H1 (cell line): ENCODE measurements around the gene HNRNPH2. TPM values are rescaled to one million over a fixed set of nuclear protein-coding genes. Genes with fewer than 3 reads are reported as not detected.
A peak's percentile ranks its signal among the peaks of the same experiment; 100 is the strongest.

Source experiments
- CTCF ChIA-PET: fragments of 300-600 bp; sonication (Branson Sonifier 250); formaldehyde crosslinking; loops from one replicate; lab custom pipeline; 2021; ENCODE audit not compliant: partially characterized antibody; lab: Charles Lee
- POLR2A ChIA-PET: fragments of 300-600 bp; sonication (Branson Sonifier 250); formaldehyde crosslinking; loops from one replicate; lab custom pipeline; 2021; ENCODE audit warnings: inconsistent platforms; ENCODE audit not compliant: partially characterized antibody; lab: Charles Lee
- DNase-seq, 2 experiments: peaks; one replicate each; pipeline versions ENCODE4 v3.0.0 to v3.0.0-alpha.2; 2010 to 2022; ENCODE audit warnings: low spot score in 2 of 2, low read depth in 1 of 2, mixed read lengths in 1 of 2
- FAIRE-seq: peaks from 2 replicates; lab custom pipeline; 2011; peaks lifted over from hg19 to GRCh38; lab: Jason Lieb, UNC
- H2AFZ ChIP-seq: 2 replicates; pipeline ENCODE4 v1.8.1; 2012; ENCODE audit warnings: low read length, inconsistent platforms
- H2AK5ac ChIP-seq: 2 replicates; pipeline ENCODE4 v1.6.1; 2013; ENCODE audit warnings: low read depth, low read length
- H2BK120ac ChIP-seq: replicated peaks from 2 replicates; pipeline ENCODE3; 2013; ENCODE audit warnings: low read depth, low read length, inconsistent platforms
- H2BK12ac ChIP-seq: 2 replicates; pipeline ENCODE4 v1.6.1; 2013; ENCODE audit warnings: low read depth, low read length
- H2BK15ac ChIP-seq: 2 replicates; pipeline ENCODE4 v1.6.1; 2013; ENCODE audit warnings: low read length
- H2BK20ac ChIP-seq: 2 replicates; pipeline ENCODE4 v1.6.1; 2013; ENCODE audit warnings: low read length
- H2BK5ac ChIP-seq: 2 replicates; pipeline ENCODE4 v1.6.1; 2013; ENCODE audit warnings: low read depth, low read length
- H3K14ac ChIP-seq: 2 replicates; pipeline ENCODE4 v1.6.1; 2013; ENCODE audit warnings: inconsistent platforms; ENCODE audit not compliant: insufficient read length
- H3K18ac ChIP-seq: 2 replicates; pipeline ENCODE4 v1.6.1; 2013; ENCODE audit warnings: low read length; ENCODE audit errors: extremely low read depth
- H3K23ac ChIP-seq: 2 replicates; pipeline ENCODE4 v1.6.1; 2013; ENCODE audit warnings: inconsistent platforms; ENCODE audit not compliant: insufficient read length
- H3K23me2 ChIP-seq: 2 replicates; pipeline ENCODE4 v1.6.1; 2013; ENCODE audit warnings: low read depth, low read length
- H3K27ac ChIP-seq: 2 replicates; pipeline ENCODE4 v1.6.1; 2011; ENCODE audit warnings: low read depth, low read length, inconsistent platforms
- H3K27me3 ChIP-seq, 4 experiments: replicated peaks in 1 of 4; 1 replicate in 1 of 4; 2 replicates in 3 of 4; pipeline versions ENCODE4 v1.6.1 to v1.8.1; 2011 to 2013; ENCODE audit warnings: low read length in 3 of 4, mild to moderate bottlenecking in 3 of 4, inconsistent platforms in 2 of 4, mixed read lengths in 2 of 4, moderate library complexity in 1 of 4; ENCODE audit not compliant: control insufficient read depth in 3 of 4, insufficient read depth in 3 of 4; ENCODE audit errors: extremely low read depth in 1 of 4
- H3K36me3 ChIP-seq, 4 experiments: 2 replicates each; pipeline versions ENCODE4 v1.6.1 to v1.8.1; 2011 to 2013; ENCODE audit warnings: mild to moderate bottlenecking in 4 of 4, low read length in 3 of 4, moderate library complexity in 2 of 4, control low read depth in 1 of 4, inconsistent platforms in 1 of 4; ENCODE audit not compliant: insufficient read depth in 4 of 4, control insufficient read depth in 2 of 4
- H3K4ac ChIP-seq: replicated peaks from 2 replicates; pipeline ENCODE3; 2013; ENCODE audit warnings: low read length, low read depth, mixed read lengths, inconsistent platforms; ENCODE audit not compliant: insufficient read length
- H3K4me1 ChIP-seq, 4 experiments: replicated peaks in 1 of 4; 1 replicate in 1 of 4; 2 replicates in 3 of 4; pipeline versions ENCODE4 v1.6.1 to v1.8.1; 2011 to 2013; ENCODE audit warnings: low read length in 3 of 4, inconsistent platforms in 2 of 4, mixed read lengths in 1 of 4; ENCODE audit not compliant: insufficient read depth in 4 of 4, control insufficient read depth in 3 of 4
- H3K4me2 ChIP-seq, 2 experiments: 2 replicates each; pipeline versions ENCODE4 v1.6.1 to v1.8.1; 2011 to 2013; ENCODE audit warnings: low read depth in 2 of 2, low read length in 2 of 2, control low read depth in 1 of 2, inconsistent platforms in 1 of 2, mild to moderate bottlenecking in 1 of 2; ENCODE audit not compliant: insufficient read depth in 1 of 2
- H3K4me3 ChIP-seq, 4 experiments: fragments of 200-600, 300-600 bp in 1 of 4; sonication (generic), shearing (Covaris generic), sonication (Bioruptor Twin) in 1 of 4; 2 replicates each; pipeline versions ENCODE4 v1.5.1 to v1.8.1; 2011 to 2016; ENCODE audit warnings: low read length in 4 of 4, low read depth in 3 of 4, control low read depth in 2 of 4, inconsistent platforms in 2 of 4, mild to moderate bottlenecking in 2 of 4, mixed read lengths in 1 of 4, moderate library complexity in 1 of 4; ENCODE audit not compliant: insufficient read depth in 2 of 4; ENCODE audit errors: extremely low read depth in 1 of 4
- H3K56ac ChIP-seq: replicated peaks from 2 replicates; pipeline ENCODE3; 2013; ENCODE audit warnings: low read depth, mild to moderate bottlenecking, mixed read lengths, low read length, inconsistent platforms; ENCODE audit not compliant: insufficient read length
- H3K79me1 ChIP-seq: 2 replicates; pipeline ENCODE4 v1.6.1; 2013; ENCODE audit warnings: low read depth, low read length, control low read depth
- H3K79me2 ChIP-seq, 2 experiments: 2 replicates each; pipeline versions ENCODE4 v1.6.1 to v1.8.1; 2012 to 2013; ENCODE audit warnings: low read length in 2 of 2, mild to moderate bottlenecking in 2 of 2, inconsistent platforms in 1 of 2; ENCODE audit not compliant: insufficient read depth in 2 of 2, control insufficient read depth in 1 of 2
- H3K9ac ChIP-seq, 4 experiments: replicated peaks in 1 of 4; 1 replicate in 1 of 4; 2 replicates in 3 of 4; pipeline versions ENCODE4 v1.6.1 to v1.8.1; 2011 to 2013; ENCODE audit warnings: low read depth in 3 of 4, low read length in 3 of 4, control low read depth in 2 of 4, mild to moderate bottlenecking in 2 of 4, moderate library complexity in 2 of 4, inconsistent platforms in 1 of 4; ENCODE audit errors: extremely low read depth in 1 of 4
- H3K9me3 ChIP-seq, 2 experiments: 2 replicates each; pipeline versions ENCODE4 v1.6.1 to v1.8.1; 2012 to 2013; ENCODE audit warnings: mild to moderate bottlenecking in 2 of 2, moderate library complexity in 2 of 2, control low read depth in 1 of 2, inconsistent platforms in 1 of 2, low read depth in 1 of 2, low read length in 1 of 2, mixed read lengths in 1 of 2; ENCODE audit not compliant: insufficient read depth in 2 of 2
- H4K20me1 ChIP-seq, 2 experiments: replicated peaks in 1 of 2; 2 replicates each; pipeline versions ENCODE3 to v1.8.1; 2011 to 2013; ENCODE audit warnings: inconsistent platforms in 2 of 2, low read length in 2 of 2, mild to moderate bottlenecking in 1 of 2; ENCODE audit not compliant: insufficient read depth in 2 of 2, control insufficient read depth in 1 of 2
- H4K5ac ChIP-seq: 2 replicates; pipeline ENCODE4 v1.6.1; 2013; ENCODE audit warnings: low read length, low read depth, mixed read lengths, inconsistent platforms; ENCODE audit not compliant: insufficient read length
- H4K8ac ChIP-seq: 2 replicates; pipeline ENCODE4 v1.8.0; 2013; ENCODE audit warnings: mild to moderate bottlenecking, moderate library complexity, low read length, inconsistent platforms; ENCODE audit not compliant: insufficient read depth; ENCODE audit errors: extremely low read depth
- H4K91ac ChIP-seq: replicated peaks from 2 replicates; pipeline ENCODE3; 2013; ENCODE audit warnings: low read length, mixed read lengths, inconsistent platforms; ENCODE audit not compliant: insufficient read length
- KDM4A ChIP-seq: IDR thresholded peaks from one replicate; pipeline ENCODE4 v1.7.1; 2012; ENCODE audit warnings: low read depth, mild to moderate bottlenecking, moderate library complexity, low read length, inconsistent platforms; ENCODE audit not compliant: severe bottlenecking
- PHF8 ChIP-seq: fragments of 200-600 bp; sonication (generic); conservative IDR thresholded peaks from 2 replicates; pipeline ENCODE4 v1.7.1; 2012; ENCODE audit warnings: low read depth, mild to moderate bottlenecking, inconsistent platforms, low read length, moderate library complexity
- SAP30 ChIP-seq: fragments of 300-600 bp; sonication (generic); IDR thresholded peaks from 2 replicates; pipeline ENCODE4 v1.7.1; 2012; ENCODE audit warnings: low read length, moderate library complexity, mild to moderate bottlenecking, inconsistent platforms; ENCODE audit not compliant: insufficient read depth, insufficient replicate concordance
- SP1 ChIP-seq: IDR thresholded peaks from 2 replicates; pipeline ENCODE4 v1.6.1; 2011; ENCODE audit warnings: low read depth, low read length
- WGBS, 2 experiments: shearing (Covaris generic) in 1 of 2; methylation state at CpG; one replicate each; pipeline versions ENCODE4 v1.1.6 to v1.1.7; 2013 to 2015; ENCODE audit warnings: low lambda C conversion rate in 2 of 2, mixed read lengths in 2 of 2, inconsistent platforms in 1 of 2, low coverage in 1 of 2, missing lambda C conversion rate in 1 of 2; ENCODE audit not compliant: insufficient replicate concordance in 2 of 2, insufficient coverage in 1 of 2, insufficient read length in 1 of 2; ENCODE audit errors: extremely low coverage in 1 of 2, missing lambda C conversion rate in 1 of 2; 5-methylcytosine and 5-hydroxymethylcytosine counted together
- polyA plus RNA-seq, 7 experiments: library from polyadenylated mRNA; depleted of rRNA in 3 of 7; stranded (reverse) in 5 of 7; unstranded in 2 of 7; fragments of >200 nt in 5 of 7; fragments of 200-250 nt in 2 of 7; gene quantifications; 1 replicate in 5 of 7; 2 replicates in 1 of 7; 4 replicates in 1 of 7; pipeline versions ENCODE4 v1.2.1 to v1.2.3, GENCODE V29; 2011 to 2013; ENCODE audit warnings: missing spikeins in 2 of 7, mixed read lengths in 2 of 7
- total RNA-seq: library from RNA; stranded (reverse); fragmentation: NEBNext Ultra II Directional; extraction: Animal tissue kit (Norgen Biotek cat#: 25700); gene quantifications from 2 replicates; pipeline ENCODE4 v1.2.1, GENCODE V29; 2021
- TF ChIP-seq, protein P1 (sequence below): IDR thresholded peaks from 2 replicates; pipeline ENCODE4 v1.6.1; 2011; ENCODE audit warnings: low read length, improper control_type of control experiment

HNRNPH2 gene
- total and polyA plus RNA-seq, 2 of the 8 experiments (the other 6 are each of a cell fraction or from before 2014, with no cell fraction given) = 27.7 to 66.7 TPM

DNA sequence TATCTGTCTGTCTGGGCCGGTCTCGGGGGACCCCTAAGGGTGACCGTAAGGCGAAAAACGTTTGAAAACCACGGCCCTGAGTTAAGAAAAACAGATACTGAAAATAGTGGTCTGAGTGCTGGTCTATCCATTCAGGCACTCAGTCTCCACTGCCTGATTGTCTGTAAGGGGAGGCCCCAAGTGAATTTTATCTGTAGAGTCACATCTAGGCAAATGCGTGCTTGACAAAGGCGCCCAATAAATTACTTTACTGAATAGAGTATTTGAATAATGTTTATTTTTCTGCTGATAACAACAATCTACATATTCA, 465 bp downstream of the HNRNPH2 start:
- Histone ChIP-seq H3K56ac (no peak overlapping the region), H3K18ac (no peak overlapping the region), H2AFZ (no peak overlapping the region), H2BK20ac (no peak overlapping the region), H2BK5ac (peak overlapping the region; percentile 90; the same call in 1 of the 2 replicates), H3K9me3 (no peaks in the 10 kb centered on the region), H3K9ac (peak overlapping the region; percentile 69 to 99 (median 93)), H2BK12ac (no peak overlapping the region; the same call in 1 of the 2 replicates), H3K4me3 (peak overlapping the region; percentile 60 to 98 (median 92)), H3K23me2 (peaks cover 4% of the 10 kb centered on the region; the same call in 1 of the 2 replicates), H3K23ac (no peak overlapping the region), H3K4me1 (no peaks in the 10 kb centered on the region; a peak in 1 of 7 replicates), H3K79me2 (peaks cover 5 to 63% of the 10 kb centered on the region in 2 experiments), H4K91ac (no peak overlapping the region), H2BK120ac (no peak overlapping the region), H3K14ac (no peak overlapping the region), H4K5ac (no peak overlapping the region), H3K4me2 (peak overlapping the region; percentile 67 to 72), H3K36me3 (peaks cover 0 to 14% (median 7%) of the 10 kb centered on the region in 4 experiments; a peak in 5 of 8 replicates), H3K27ac (peak overlapping the region; percentile 98), H3K4ac (no peak overlapping the region), H3K27me3 (no peaks in the 10 kb centered on the region), H4K20me1 (peaks cover 0 to 2% of the 10 kb centered on the region in 2 experiments), H2BK15ac (no peak overlapping the region), H3K79me1 (no peaks in the 10 kb centered on the region), H4K8ac (peak overlapping the region; percentile 83; the same call in 1 of the 2 replicates), H2AK5ac (no peak overlapping the region)
- TF ChIP-seq, protein P1, sequence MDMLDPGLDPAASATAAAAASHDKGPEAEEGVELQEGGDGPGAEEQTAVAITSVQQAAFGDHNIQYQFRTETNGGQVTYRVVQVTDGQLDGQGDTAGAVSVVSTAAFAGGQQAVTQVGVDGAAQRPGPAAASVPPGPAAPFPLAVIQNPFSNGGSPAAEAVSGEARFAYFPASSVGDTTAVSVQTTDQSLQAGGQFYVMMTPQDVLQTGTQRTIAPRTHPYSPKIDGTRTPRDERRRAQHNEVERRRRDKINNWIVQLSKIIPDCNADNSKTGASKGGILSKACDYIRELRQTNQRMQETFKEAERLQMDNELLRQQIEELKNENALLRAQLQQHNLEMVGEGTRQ = no peak
- TF ChIP-seq SAP30 (no peak), KDM4A (no peak), SP1 (no peak), PHF8 (0 out of 2 replicates have a peak, but pooled peaks have one; percentile 10)
- POLR2A ChIA-PET = no interaction called here
- FAIRE-seq (no peak), DNase-seq (no peak)
- CTCF ChIA-PET = no interaction called here
- 0% methylated on average over 2 of the region's 8 CpGs; no CpG with 5 or more reads in 1 of the 2 experiments for WGBS, 2 experiments
